Upper lobe of left lung (tissue), 6 donors: ENCODE results near the gene CES2. TPM values are rescaled to one million over a fixed set of nuclear protein-coding genes. Genes with fewer than 3 reads are reported as not detected.
A peak's percentile ranks its signal among the peaks of the same experiment; 100 is the strongest.
"Not testable (repeated sequence)": the region's sequence is repeated elsewhere in the genome, so short reads cannot be mapped to it uniquely, and the experiment has no call there.

Experiments
- ATAC-seq, 2 donors: fragments of 200-7000 bp; cut with Tn5 transposase; one replicate each; pipeline ENCODE4 v1.9.1; 2022; ENCODE audit warnings: mild to moderate bottlenecking in 2 of 2, moderate library complexity in 2 of 2; ENCODE audit not compliant: low FRiP score in 2 of 2
- DNase-seq, 2 donors: peaks; one replicate each; pipeline ENCODE4 v3.0.0-alpha.2; 2019 to 2020
- H3K27ac ChIP-seq, 4 donors: fragments of 200-600 bp; sonication (generic); one replicate each; pipeline ENCODE4 v1.5.1; 2016 to 2019
- H3K27me3 ChIP-seq, 4 donors: fragments of 200-600 bp; sonication (generic); one replicate each; pipeline ENCODE4 v1.5.1; 2017 to 2019
- H3K36me3 ChIP-seq, 4 donors: fragments of 200-600 bp; sonication (generic); one replicate each; pipeline ENCODE4 v1.5.1; 2016 to 2019
- H3K4me1 ChIP-seq, 4 donors: fragments of 200-600 bp; sonication (generic); one replicate each; pipeline ENCODE4 v1.5.1; 2018 to 2019
- H3K4me3 ChIP-seq, 4 donors: fragments of 200-600 bp; sonication (generic); one replicate each; pipeline ENCODE4 v1.5.1; 2017 to 2019; ENCODE audit warnings: mild to moderate bottlenecking in 2 of 4, moderate library complexity in 1 of 4
- H3K9me3 ChIP-seq, 4 donors: fragments of 200-600 bp; sonication (generic); one replicate each; pipeline ENCODE4 v1.5.1; 2018 to 2019
- EP300 ChIP-seq, 4 donors: sonication (generic); formaldehyde crosslinking; IDR thresholded peaks; one replicate each; pipeline ENCODE4 v1.5.1; 2017; ENCODE audit warnings: antibody characterized with exemption in 4 of 4, control low read depth in 2 of 4
- POLR2A ChIP-seq, 4 donors: fragments of 450-650 bp; IDR thresholded peaks; one replicate each; pipeline ENCODE4 v1.5.1; 2016 to 2017; ENCODE audit warnings: antibody characterized with exemption in 4 of 4, mild to moderate bottlenecking in 2 of 4
- POLR2AphosphoS5 ChIP-seq, 2 donors: sonication (generic); formaldehyde crosslinking; IDR thresholded peaks; one replicate each; pipeline ENCODE4 v1.5.1; 2017; ENCODE audit warnings: antibody characterized with exemption in 2 of 2
- WGBS, 2 donors: methylation state at CpG; one replicate each; pipeline ENCODE4 v1.1.5; 2017 to 2018; 5-methylcytosine and 5-hydroxymethylcytosine counted together
- total RNA-seq, 6 donors: library from RNA; depleted of rRNA in 4 of 6; stranded (reverse); fragments of >200 nt in 4 of 6; gene quantifications; one replicate each; pipeline versions ENCODE4 v1.1.0 to v1.2.1, GENCODE V29; 2016 to 2021
- TF ChIP-seq, protein P1 (sequence below), 6 experiments: fragments of 450-650 bp in 4 of 6; fragments of 200-600 bp in 2 of 6; sonication (generic) in 2 of 6; IDR thresholded peaks; one replicate each; pipeline ENCODE4 v1.5.1; 2016 to 2019; ENCODE audit warnings: antibody characterized with exemption in 6 of 6
- donor health status: DM: no; HTN: no; CAD: no; lungs with moderate emphysema.
- donor health status: DM: no; HTN: yes; CAD: no; lungs with severe emphysema.

Gene CES2
- total RNA-seq, 6 donors from 2014 or later: 32.2 to 76.1 (median 46.5) TPM

DNA sequence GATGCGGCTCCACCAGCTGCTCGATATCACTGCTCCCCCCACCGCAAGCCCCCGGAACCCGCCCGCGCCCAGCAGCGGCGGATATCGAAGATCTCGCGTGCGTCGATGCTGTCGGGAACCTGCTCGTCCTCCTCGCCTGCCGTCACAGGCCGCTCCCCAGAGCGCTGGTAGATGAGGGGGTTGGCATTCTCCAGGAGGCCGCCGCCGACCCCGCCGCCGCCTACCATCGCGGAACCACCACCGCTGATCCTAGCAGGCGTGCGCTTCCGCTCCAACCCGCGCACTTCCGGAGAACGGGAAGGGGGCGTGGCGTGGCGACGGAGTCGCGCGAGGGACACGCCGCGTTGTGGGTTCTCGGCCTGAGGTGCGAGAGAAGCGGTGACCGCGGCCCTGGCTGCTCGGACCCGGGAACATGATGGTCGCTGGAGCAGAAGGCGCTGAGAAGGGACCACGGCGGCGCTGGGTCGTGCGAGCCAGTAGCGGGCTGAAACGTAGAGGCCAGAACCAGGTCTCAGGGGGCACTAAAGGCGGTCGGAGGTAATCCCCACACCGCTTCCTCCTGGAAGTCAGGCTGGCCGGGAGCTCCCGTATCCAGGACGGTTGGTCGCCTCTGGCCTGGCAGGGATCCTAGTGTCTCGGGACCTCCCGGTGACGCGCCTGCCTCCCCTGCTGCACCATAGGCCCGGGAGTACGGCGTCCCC, 1.0 kb upstream of the CES2 start, which contains the start of gene CIAO2B:
Gene CIAO2B, minus strand, starts transcription at position 265 of the 701 bp plus-strand sequence. Its CDS starts 38 bp downstream, at position 227.
- peak within 1 kb of the TSS; percentile 86 to 98 (median 97) for H3K27ac ChIP-seq

DNA sequence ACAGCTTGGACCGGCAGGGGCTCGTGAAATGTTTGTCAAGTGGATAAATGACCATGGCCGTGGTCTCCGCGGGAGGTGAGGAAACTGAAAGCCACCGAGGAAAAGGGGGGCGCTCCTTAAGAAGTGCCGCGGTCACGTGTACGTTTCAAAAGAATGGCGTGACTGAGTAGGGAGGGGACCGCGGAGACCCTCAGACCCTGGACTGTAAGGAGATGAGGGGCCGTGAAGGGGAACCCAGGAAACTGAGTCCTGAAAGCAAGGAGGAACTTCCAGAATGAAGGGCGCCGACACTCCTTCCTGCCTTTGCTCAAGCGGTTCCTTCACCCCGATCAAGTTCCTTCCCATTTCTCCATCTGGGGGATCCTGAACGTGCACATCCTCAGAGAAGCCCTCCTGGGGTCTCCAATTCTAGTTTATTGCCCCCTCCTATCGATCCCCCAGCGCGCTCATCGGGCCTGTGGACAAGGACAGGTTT, 440 bp upstream of the CES2 start:
- 1 to 2% methylated on average over 23 to 24 of the region's 24 CpGs for WGBS, 2 donors

More for the DNA sequence above, 1.0 kb upstream of the CES2 start, which contains the start of gene CIAO2B:
- peak; percentile 93 to 96 for ATAC-seq
- H3K9me3 ChIP-seq: no peaks in the 10 kb centered on the region
- peak within 1 kb of the TSS; percentile 86 to 100 (median 95) for H3K4me3 ChIP-seq
- 0 to 1% methylated on average over 38 of the region's 76 CpGs for WGBS, 2 donors
- H3K27me3 ChIP-seq: no peaks in the 10 kb centered on the region
- peaks cover 0 to 34% (median 11%) of the 10 kb centered on the region in 4 donors for H3K36me3 ChIP-seq
- peaks cover 29 to 51% (median 36%) of the 10 kb centered on the region in 4 donors for H3K4me1 ChIP-seq
- peak; percentile 88 to 98 for DNase-seq
- peak in 3 of 4 donors; percentile 57 to 88 (median 79) for TF ChIP-seq POLR2A (IDR thresholded peaks at IDR 0.05)
- peak; percentile 99 for TF ChIP-seq POLR2AphosphoS5 (IDR thresholded peaks at IDR 0.05)
- TF ChIP-seq, protein P1, sequence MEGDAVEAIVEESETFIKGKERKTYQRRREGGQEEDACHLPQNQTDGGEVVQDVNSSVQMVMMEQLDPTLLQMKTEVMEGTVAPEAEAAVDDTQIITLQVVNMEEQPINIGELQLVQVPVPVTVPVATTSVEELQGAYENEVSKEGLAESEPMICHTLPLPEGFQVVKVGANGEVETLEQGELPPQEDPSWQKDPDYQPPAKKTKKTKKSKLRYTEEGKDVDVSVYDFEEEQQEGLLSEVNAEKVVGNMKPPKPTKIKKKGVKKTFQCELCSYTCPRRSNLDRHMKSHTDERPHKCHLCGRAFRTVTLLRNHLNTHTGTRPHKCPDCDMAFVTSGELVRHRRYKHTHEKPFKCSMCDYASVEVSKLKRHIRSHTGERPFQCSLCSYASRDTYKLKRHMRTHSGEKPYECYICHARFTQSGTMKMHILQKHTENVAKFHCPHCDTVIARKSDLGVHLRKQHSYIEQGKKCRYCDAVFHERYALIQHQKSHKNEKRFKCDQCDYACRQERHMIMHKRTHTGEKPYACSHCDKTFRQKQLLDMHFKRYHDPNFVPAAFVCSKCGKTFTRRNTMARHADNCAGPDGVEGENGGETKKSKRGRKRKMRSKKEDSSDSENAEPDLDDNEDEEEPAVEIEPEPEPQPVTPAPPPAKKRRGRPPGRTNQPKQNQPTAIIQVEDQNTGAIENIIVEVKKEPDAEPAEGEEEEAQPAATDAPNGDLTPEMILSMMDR (IDR thresholded peaks at IDR 0.05): peak in 2 of 6 experiments; percentile 11 to 12
- TF ChIP-seq EP300 (IDR thresholded peaks at IDR 0.05): peak in 1 of 4 donors; percentile 95

DNA sequence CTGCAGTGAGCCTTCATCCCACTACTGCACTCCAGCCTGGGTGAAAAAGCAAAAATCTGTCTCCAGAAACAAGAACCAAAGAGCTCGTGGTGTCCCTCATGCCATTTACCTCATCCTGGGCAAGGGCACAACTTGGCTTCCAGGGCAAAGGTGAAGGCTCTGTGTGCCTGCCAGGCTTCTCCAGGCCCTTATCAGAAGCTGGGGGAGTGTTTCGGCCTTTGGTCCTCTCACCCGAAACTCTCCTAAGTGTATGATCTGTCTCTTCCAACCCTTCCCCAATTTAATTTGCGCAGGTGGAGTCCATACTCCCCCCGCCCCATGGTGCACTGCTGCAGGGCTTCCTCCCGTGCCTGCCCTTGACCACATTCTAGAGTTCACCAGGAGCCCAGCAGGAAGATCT, 1.1 kb downstream of the CES2 start:
- no peaks in the 10 kb centered on the region for H3K27me3 ChIP-seq
- H3K4me3 ChIP-seq: no peak overlapping the region
- WGBS, 2 donors: 87% methylated on average over 6 of the region's 6 CpGs
- peaks cover 29 to 51% (median 36%) of the 10 kb centered on the region in 4 donors for H3K4me1 ChIP-seq
- ATAC-seq (no peak), DNase-seq (no peak)
- H3K36me3 ChIP-seq: peaks cover 13 to 47% (median 29%) of the 10 kb centered on the region in 4 donors
- TF ChIP-seq, protein P1 (IDR thresholded peaks at IDR 0.05): no peak
- TF ChIP-seq POLR2AphosphoS5 (IDR thresholded peaks at IDR 0.05): no peak
- TF ChIP-seq EP300 (IDR thresholded peaks at IDR 0.05): no peak
- TF ChIP-seq POLR2A (IDR thresholded peaks at IDR 0.05): no peak
- H3K9me3 ChIP-seq: no peaks in the 10 kb centered on the region
- peak overlapping the region in 2 of 4 donors; percentile 96 to 98 for H3K27ac ChIP-seq

More for the DNA sequence above, 440 bp upstream of the CES2 start:
- H3K36me3 ChIP-seq: peaks cover 0 to 40% (median 16%) of the 10 kb centered on the region in 4 donors
- H3K4me1 ChIP-seq: peaks cover 29 to 51% (median 36%) of the 10 kb centered on the region in 4 donors
- H3K9me3 ChIP-seq, H3K27me3 ChIP-seq, DNase-seq: not testable (repeated sequence)
- H3K27ac ChIP-seq: peak overlapping the region; percentile 86 to 98 (median 97)
- ATAC-seq: peak in 1 of 2 donors; percentile 2
- H3K4me3 ChIP-seq: peak overlapping the region; percentile 86 to 100 (median 95)

DNA sequence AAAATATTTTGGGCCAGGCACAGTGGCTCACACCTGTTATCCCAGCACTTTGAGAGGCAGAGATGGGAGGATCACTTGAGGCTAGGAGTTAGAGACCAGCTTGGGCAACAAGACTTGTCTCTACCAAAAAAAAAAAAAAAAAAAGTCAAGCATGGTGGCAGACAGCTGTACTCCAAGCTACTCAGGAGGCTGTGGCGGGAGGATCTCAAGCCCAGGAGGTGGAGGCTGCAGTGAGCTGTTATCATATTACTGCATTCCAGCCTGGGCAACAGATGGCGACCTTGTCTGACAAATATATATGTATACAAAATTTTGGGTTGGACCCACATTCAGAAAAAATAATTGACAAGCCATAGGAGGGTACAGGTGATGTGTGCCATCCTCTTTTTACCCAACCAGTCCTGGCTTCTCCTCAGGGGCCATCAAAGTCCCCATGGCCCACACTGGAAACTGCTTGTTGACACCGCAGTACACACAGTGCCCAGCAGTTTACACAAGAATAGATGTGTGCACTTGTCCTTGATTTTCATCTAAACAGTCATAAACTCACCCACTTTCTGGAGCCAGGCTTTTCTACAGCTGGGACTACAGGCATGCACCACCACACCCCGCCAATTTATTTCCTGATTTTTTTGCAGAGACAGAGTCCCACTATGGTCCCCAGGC, 1.7 kb downstream of the CES2 start:
- peak overlapping the region in 1 of 4 donors; percentile 96 for H3K27ac ChIP-seq
- WGBS, 2 donors: 86 to 90% methylated on average over 4 of the region's 4 CpGs
- H3K9me3 ChIP-seq: no peaks in the 10 kb centered on the region
- ATAC-seq: no peak
- DNase-seq: no peak
- no peak overlapping the region for H3K4me3 ChIP-seq
- peaks cover 29 to 51% (median 36%) of the 10 kb centered on the region in 4 donors for H3K4me1 ChIP-seq
- peaks cover 14 to 52% (median 33%) of the 10 kb centered on the region in 4 donors for H3K36me3 ChIP-seq
- H3K27me3 ChIP-seq: no peaks in the 10 kb centered on the region
- TF ChIP-seq POLR2AphosphoS5 (IDR thresholded peaks at IDR 0.05) (no peak), POLR2A (IDR thresholded peaks at IDR 0.05) (no peak), EP300 (IDR thresholded peaks at IDR 0.05) (no peak)
- TF ChIP-seq, protein P1 (IDR thresholded peaks at IDR 0.05): no peak
